Kidney capillary endothelial cell (primary cell): ENCODE results near the gene TTL.
"Not testable (repeated sequence)": the region's sequence is repeated elsewhere in the genome, so short reads cannot be mapped to it uniquely, and the experiment has no call there.

Experiments used
- DNase-seq: peaks from one replicate; pipeline ENCODE4 v3.0.0-alpha.2; 2018; ENCODE audit warnings: low spot score

Gene TTL

GRCh38 chr2:112520234-112520783, 38.4 kb downstream of the TTL start:
- DNase-seq = no peak

DNA sequence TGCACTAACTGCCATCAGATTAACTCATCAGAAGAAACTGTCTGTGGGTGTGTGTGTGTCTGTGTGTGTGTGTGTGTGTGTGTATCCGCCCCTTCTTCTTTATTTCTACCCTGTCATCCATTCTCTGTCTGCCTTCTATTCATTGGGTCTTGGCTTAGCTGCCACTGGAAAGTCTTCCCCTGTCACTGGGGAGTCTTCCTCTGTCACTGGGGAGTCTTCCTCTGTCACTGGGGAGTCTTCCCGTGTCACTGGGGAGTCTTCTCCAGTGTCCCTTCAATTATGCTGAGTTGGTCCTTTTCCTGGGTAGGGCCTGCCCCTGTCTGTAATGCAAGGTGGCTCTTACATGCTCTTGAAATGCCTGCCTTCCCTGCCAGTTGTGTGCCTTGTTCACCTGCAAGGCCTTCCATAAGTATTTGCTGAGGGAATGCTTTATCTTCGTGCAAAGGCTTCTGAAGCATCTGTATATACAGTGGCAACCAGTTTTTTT, 41.4 kb downstream of the TTL start:
- no peak for DNase-seq

GRCh38 chr2:112524276-112524675, 42.3 kb downstream of the TTL start:
- not testable (repeated sequence) for DNase-seq

DNA sequence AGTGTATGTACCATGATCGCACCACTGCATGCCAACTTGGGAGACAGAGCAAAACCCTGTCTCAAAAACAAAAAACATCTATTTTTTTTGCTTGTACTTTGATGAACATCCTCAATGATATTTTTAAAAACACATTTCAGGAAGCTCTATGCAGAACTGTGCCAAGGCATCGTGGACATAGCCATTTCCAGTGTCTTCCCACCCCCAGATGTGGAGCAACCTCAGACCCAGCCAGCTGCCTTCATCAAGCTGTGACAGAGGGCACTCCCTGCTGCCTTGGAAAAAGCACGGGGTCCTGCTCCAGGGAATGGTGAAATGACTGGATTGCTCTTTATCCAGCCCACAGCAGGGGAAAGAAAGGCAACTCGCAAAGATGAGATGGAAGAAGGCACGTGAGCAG, 46.6 kb downstream of the TTL start:
- no peak for DNase-seq

DNA sequence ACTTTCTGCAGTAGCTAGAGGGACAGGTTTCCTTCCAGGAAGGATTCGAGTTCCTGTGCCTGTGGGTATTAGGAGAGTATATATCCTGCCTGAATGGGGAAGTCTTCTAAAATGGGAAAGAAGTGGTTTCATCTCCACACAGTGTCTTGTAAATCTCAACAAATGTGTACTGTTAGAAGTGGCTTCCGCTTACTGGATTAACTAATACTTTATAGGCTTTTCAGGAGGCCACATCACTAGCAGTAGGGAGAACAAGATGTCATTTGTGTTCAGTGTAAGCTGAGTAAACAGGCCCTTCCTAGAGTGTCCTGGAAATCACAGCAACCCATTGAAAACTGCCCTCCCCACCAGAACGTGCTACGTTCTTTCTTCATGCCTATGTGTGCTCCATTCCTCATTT, 47.8 kb downstream of the TTL start:
- no peak for DNase-seq

- no peak for DNase-seq
These were observed 48.8 kb downstream of the TTL start for GRCh38 chr2:112530728-112531127.

- DNase-seq = no peak
These were observed 52.9 kb downstream of the TTL start for GRCh38 chr2:112534826-112535225.

DNA sequence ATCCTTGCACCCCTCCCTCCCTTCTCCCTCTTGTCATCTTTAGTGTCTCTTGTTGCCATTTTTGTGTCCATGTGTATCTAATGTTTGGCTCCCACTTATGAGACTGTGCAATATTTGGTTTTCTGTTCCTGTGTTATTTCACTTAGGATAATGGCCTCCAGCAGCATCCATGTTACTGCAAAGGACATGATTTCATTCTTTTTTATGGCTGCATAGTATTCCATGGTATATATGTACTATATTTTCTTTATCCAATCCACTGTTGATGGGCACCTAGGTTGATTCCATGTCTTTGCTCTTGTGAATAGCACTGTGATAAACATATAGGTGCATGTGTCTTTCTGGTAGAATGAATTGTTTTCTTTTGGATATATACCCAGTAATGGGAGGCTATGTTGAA, 54.7 kb downstream of the TTL start:
- not testable (repeated sequence) for DNase-seq

GRCh38 chr2:112539306-112539705, 57.4 kb downstream of the TTL start:
- DNase-seq = no peak

- no peak for DNase-seq
These were observed 59.0 kb downstream of the TTL start for GRCh38 chr2:112540906-112541305.

GRCh38 chr2:112541315-112542122, 59.6 kb downstream of the TTL start:
- DNase-seq = peak; percentile 63

GRCh38 chr2:112542123-112542983, 60.4 kb downstream of the TTL start, which contains the start of gene POLR1B:
TSS of gene POLR1B (plus strand) at chr2:112542465. CDS start at chr2:112542495, 30 bp downstream.
- peak; percentile 66 for DNase-seq

- DNase-seq = peak; percentile 23
These were observed 61.2 kb downstream of the TTL start for GRCh38 chr2:112542984-112543661.

DNA sequence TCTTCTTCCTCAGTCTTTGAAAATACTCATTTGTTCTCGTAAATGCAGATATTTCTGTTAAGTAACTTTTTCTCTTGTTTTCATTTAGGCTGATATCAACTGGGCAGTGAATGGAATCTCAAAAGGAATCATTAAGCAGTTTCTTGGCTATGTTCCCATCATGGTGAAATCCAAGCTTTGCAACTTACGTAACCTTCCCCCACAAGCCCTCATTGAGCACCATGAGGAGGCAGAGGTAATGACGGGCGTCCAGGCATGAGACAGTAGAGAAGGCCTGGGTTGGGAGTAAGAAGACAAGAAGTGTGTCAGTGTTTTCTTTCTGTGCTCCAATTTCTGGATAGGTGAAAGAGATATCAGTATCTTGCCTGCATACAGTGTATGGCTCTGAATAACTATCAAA, 65.4 kb downstream of the TTL start:
- DNase-seq = no peak

DNA sequence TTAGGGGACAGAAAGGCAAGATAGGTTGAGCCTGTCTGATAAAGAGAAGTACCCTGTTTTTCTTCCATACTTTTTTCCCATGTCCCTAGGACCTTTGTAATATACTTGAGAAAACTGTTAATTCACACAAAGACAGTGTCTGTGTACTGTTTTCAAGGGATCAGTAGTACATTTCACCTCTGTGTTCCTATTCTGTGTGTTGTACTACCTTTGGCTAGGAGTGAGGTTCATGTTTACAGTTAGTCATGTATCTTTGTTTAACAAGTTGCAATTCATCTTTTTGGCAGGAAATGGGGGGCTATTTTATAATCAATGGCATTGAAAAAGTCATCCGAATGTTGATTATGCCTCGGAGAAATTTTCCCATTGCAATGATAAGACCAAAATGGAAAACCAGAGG, 67.0 kb downstream of the TTL start:
- DNase-seq = no peak

DNA sequence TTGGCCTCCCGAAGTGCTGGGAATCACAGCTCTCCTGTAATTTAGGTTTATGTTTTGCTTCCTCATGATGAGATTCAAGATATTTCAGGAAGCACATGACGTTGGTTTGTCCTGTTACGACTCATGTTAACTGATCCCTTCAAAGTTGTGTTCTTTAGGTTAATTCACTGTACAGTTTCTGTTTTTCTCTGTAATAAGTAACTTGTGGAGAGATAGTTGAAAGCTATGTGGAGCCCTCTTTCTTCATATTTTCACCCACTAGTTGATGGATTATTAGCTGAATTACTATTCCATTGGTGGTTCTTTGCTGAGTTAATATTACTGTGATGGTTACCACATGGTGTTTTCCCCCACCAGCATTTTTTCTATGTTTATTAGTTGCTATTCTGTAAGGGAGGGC, 84.1 kb downstream of the TTL start:
- DNase-seq = no peak

DNA sequence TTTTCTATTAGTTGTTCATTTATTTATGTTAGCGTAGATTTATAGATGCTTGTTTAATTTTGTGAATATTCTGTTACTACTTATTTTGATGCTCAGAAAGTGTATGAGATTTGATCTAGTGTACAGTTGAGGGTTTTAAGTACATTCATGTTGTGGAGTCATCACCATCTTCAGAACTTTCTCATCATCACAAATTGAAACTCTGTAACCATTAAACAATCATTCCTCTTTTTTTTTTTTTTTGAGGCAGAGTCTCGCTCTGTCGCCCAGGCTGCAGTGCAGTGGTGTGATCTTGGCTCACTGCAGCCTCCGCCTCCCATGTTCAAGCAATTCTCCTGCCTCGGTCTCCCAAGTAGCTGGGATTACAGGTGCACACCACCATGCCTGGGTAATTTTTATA, 84.6 kb downstream of the TTL start:
- DNase-seq = not testable (repeated sequence)

DNA sequence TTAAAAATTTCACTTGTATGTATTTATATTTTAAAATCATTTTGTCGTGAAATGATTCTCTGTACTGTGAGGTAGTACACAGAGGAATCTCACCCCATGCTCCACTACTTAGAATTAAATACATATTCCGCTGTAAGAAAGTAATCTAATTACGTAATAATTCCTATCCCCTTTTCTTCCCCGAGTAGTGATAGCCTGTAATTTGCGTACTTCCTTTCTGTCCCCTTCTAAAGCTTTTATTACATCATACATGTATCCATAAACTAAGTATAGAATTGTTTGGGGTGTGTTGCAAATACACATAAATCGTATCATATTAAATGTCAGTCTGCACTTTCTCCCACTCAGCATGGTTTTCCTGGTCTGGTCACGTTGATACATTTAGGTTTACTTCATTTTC, 90.0 kb downstream of the TTL start:
- DNase-seq = no peak

DNA sequence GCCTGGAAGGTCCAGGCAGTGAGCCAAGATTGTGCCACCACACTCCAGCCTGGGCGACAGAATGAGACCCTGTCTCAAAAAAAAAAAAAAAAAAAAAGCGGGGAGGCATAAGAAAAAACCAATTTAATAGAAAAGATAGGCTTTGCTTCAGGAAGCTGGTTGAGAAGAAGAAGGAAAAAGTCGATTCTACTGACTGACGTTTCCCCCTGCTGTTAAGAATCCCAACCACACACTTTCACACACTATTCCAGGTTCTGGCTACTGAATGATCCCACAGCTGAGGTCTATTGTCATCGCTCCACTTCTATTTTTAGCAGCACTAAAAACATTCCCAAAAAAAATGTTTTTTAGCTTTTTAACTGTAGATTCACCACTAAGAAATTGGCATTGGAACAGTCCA, 95.8 kb downstream of the TTL start:
- DNase-seq = no peak

- DNase-seq = peak; percentile 68
These were observed 97.3 kb downstream of the TTL start for GRCh38 chr2:112579241-112579640.

DNA sequence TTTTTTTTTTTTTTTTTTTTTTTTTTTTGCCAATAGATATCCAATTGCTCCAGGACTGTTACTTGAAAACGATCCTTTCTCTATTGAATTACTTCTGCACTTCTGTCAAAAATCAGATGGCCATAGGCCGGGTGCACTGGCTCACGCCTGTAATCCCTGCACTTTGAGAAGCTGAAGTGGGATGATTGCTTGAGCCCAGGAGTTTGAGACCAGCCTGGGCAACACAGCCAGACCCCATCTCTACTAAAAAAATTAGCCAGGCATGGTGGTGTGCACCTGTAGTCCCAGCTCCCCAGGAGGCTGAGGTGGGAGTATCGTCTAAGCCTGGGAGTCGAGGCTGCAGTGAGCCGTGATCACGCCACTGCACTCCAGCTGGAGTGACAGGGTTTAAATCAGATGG, 98.1 kb downstream of the TTL start:
- no peak for DNase-seq

DNA sequence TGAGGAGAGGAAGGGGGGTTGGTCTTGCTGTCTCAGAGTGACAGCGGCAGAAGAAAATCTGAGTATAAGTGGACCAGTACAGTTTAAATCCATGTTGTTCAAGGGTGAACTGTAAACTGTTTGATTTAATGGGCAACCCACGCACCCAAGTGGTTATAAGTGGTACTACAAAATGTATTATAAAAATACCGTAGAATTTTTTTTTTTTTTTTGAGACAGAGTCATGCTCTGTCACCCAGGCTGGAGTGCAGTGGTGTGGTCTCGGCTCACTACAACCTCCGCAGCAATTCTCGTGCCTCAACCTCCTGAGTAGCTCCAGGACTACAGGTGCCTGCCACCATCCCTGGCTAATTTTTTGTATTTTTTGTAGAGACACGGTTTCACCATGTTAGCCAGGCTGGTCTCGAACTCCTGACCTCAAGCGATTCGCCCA, 100.4 kb downstream of the TTL start:
- DNase-seq = peak; percentile 77
